CD14-positive monocyte (primary cell): ENCODE data around the gene CREB1. TPM values are rescaled to one million over a fixed set of nuclear protein-coding genes. Genes with fewer than 3 reads are reported as not detected.

Source experiments
- DNase-seq, 3 donors: peaks; one replicate each; pipeline ENCODE4 v3.0.0-alpha.2; 2011 to 2022
- H2AFZ ChIP-seq: 2 replicates; pipeline ENCODE4 v1.6.0; 2012; ENCODE audit warnings: mild to moderate bottlenecking, low read depth, low read length, inconsistent platforms; ENCODE audit not compliant: insufficient read depth, poor library complexity, severe bottlenecking
- H3K27ac ChIP-seq, 2 donors: 1 replicate in 1 of 2; 2 replicates in 1 of 2; pipeline ENCODE4 v1.5.1; 2012 to 2013; ENCODE audit warnings: low read length in 2 of 2, control low read depth in 1 of 2, inconsistent platforms in 1 of 2, low read depth in 1 of 2, mild to moderate bottlenecking in 1 of 2
- H3K27me3 ChIP-seq, 2 donors: one replicate each; pipeline versions ENCODE4 v1.6.0 to v1.6.1; 2011 to 2013; ENCODE audit warnings: low read length in 2 of 2; ENCODE audit not compliant: control insufficient read depth in 2 of 2, insufficient read depth in 2 of 2
- H3K36me3 ChIP-seq, 2 donors: replicated peaks in 1 of 2; 1 replicate in 1 of 2; 2 replicates in 1 of 2; pipeline versions ENCODE4 v1.5.1 to v1.6.1; 2012 to 2013; ENCODE audit warnings: low read length in 2 of 2, control low read depth in 1 of 2, inconsistent platforms in 1 of 2, mild to moderate bottlenecking in 1 of 2; ENCODE audit not compliant: insufficient read depth in 2 of 2, control insufficient read depth in 1 of 2
- H3K4me1 ChIP-seq, 2 donors: 1 replicate in 1 of 2; 2 replicates in 1 of 2; pipeline versions ENCODE4 v1.5.1 to v1.6.1; 2012 to 2013; ENCODE audit warnings: low read length in 2 of 2, control low read depth in 1 of 2, inconsistent platforms in 1 of 2, mild to moderate bottlenecking in 1 of 2, moderate library complexity in 1 of 2; ENCODE audit not compliant: insufficient read depth in 2 of 2, control insufficient read depth in 1 of 2
- H3K4me2 ChIP-seq: replicated peaks from 2 replicates; pipeline ENCODE3; 2012; ENCODE audit warnings: low read length, moderate library complexity, mild to moderate bottlenecking; ENCODE audit not compliant: poor library complexity, severe bottlenecking; ENCODE audit errors: extremely low read depth
- H3K4me3 ChIP-seq, 3 experiments: fragments of 200-600 bp in 1 of 3; sonication (generic) in 1 of 3; replicated peaks in 1 of 3; 1 replicate in 2 of 3; 2 replicates in 1 of 3; pipeline ENCODE4 v1.5.1; 2011 to 2013; ENCODE audit warnings: low read length in 3 of 3, mild to moderate bottlenecking in 3 of 3, control low read depth in 2 of 3, low read depth in 2 of 3, inconsistent platforms in 1 of 3, moderate library complexity in 1 of 3
- H3K79me2 ChIP-seq: 2 replicates; pipeline ENCODE4 v1.6.0; 2012; ENCODE audit warnings: mild to moderate bottlenecking, control low read depth, inconsistent platforms, low read length, moderate library complexity; ENCODE audit not compliant: insufficient read depth
- H3K9ac ChIP-seq: 2 replicates; pipeline ENCODE4 v1.6.0; 2017; ENCODE audit warnings: low read length, mild to moderate bottlenecking; ENCODE audit not compliant: insufficient read depth, poor library complexity, severe bottlenecking
- H3K9me3 ChIP-seq, 2 donors: replicated peaks in 1 of 2; 1 replicate in 1 of 2; 2 replicates in 1 of 2; pipeline versions ENCODE4 v1.5.1 to v1.6.1; 2012 to 2013; ENCODE audit warnings: low read length in 2 of 2, control low read depth in 1 of 2; ENCODE audit not compliant: control insufficient read depth in 1 of 2, insufficient read depth in 1 of 2
- H4K20me1 ChIP-seq: 2 replicates; pipeline ENCODE4 v1.6.0; 2012; ENCODE audit warnings: mild to moderate bottlenecking, low read length, control low read depth, moderate library complexity; ENCODE audit not compliant: insufficient read depth
- H3K27ac Mint-ChIP-seq, 7 donors: one replicate each; pipeline ENCODE4 v1.8.0; 2020; ENCODE audit warnings: mild to moderate bottlenecking in 7 of 7, mixed read lengths in 7 of 7, moderate library complexity in 6 of 7, inconsistent platforms in 2 of 7
- H3K27me3 Mint-ChIP-seq, 3 donors: one replicate each; pipeline ENCODE4 v1.8.0; 2021 to 2022; ENCODE audit warnings: low read depth in 3 of 3, mild to moderate bottlenecking in 3 of 3, mixed read lengths in 3 of 3, moderate library complexity in 3 of 3, inconsistent platforms in 1 of 3
- H3K36me3 Mint-ChIP-seq, 2 donors: one replicate each; pipeline ENCODE4 v1.8.0; 2020; ENCODE audit warnings: mixed read lengths in 2 of 2, inconsistent platforms in 1 of 2, mild to moderate bottlenecking in 1 of 2
- H3K4me1 Mint-ChIP-seq: one replicate; pipeline ENCODE4 v1.8.0; 2020; ENCODE audit warnings: mild to moderate bottlenecking, mixed read lengths
- H3K4me3 Mint-ChIP-seq, 2 donors: one replicate each; pipeline ENCODE4 v1.8.0; 2020; ENCODE audit warnings: mild to moderate bottlenecking in 2 of 2, mixed read lengths in 2 of 2, moderate library complexity in 1 of 2
- H3K9me3 Mint-ChIP-seq, 7 donors: one replicate each; pipeline ENCODE4 v1.8.0; 2020 to 2022; ENCODE audit warnings: mixed read lengths in 7 of 7, mild to moderate bottlenecking in 6 of 7, moderate library complexity in 6 of 7, inconsistent platforms in 2 of 7
- CTCF ChIP-seq: fragments of 200-600 bp; IDR thresholded peaks from one replicate; pipeline ENCODE4 v1.8.0; 2022; ENCODE audit warnings: antibody characterized with exemption, mild to moderate bottlenecking
- WGBS: methylation state at CpG from one replicate; pipeline ENCODE4 v1.1.5; 2013; ENCODE audit warnings: missing lambda C conversion rate; ENCODE audit not compliant: insufficient coverage; 5-methylcytosine and 5-hydroxymethylcytosine counted together
- intact Hi-C, 2 donors: fragments of 100-400 bp; cut with micrococcal nuclease; formaldehyde crosslinking; loops; one replicate each; pipeline versions ENCODE4 v1.15.0 to v1.15.1; 2023
- polyA plus RNA-seq, 3 donors: library from polyadenylated mRNA; depleted of rRNA in 1 of 3; unstranded in 2 of 3; stranded (reverse) in 1 of 3; fragments of 300-500 nt in 2 of 3; fragments of >200 nt in 1 of 3; fragmentation: Illumina TruSeq in 2 of 3; gene quantifications; 1 replicate in 2 of 3; 2 replicates in 1 of 3; pipeline ENCODE4 v1.2.3, GENCODE V29; 2012 to 2021

The CREB1 gene
- polyA plus RNA-seq, 3 donors: 43.3 to 60.5 (median 55.2) TPM

- DNase-seq: peak; percentile 84 to 93 (median 93)
- peak overlapping the region; percentile 45 for H3K9ac ChIP-seq
- no peaks in the 10 kb centered on the region for H3K27me3 ChIP-seq
- H3K4me3 ChIP-seq: peak overlapping the region in 1 of 3 experiments; percentile 33
- no peaks in the 10 kb centered on the region for H3K9me3 ChIP-seq
- Mint-ChIP-seq H3K4me3 (peak overlapping the region in 1 of 2 donors; percentile 68), H3K27ac (peak overlapping the region; percentile 95 to 100 (median 98)), H3K4me1 (peaks cover 46% of the 10 kb centered on the region), H3K27me3 (no peaks in the 10 kb centered on the region), H3K9me3 (peaks cover 0 to 3% (median 0%) of the 10 kb centered on the region in 7 donors), H3K36me3 (no peaks in the 10 kb centered on the region)
- TF ChIP-seq CTCF: no peak
- H3K79me2 ChIP-seq: no peaks in the 10 kb centered on the region
- peak overlapping the region; percentile 54 for H3K4me2 ChIP-seq
- H3K27ac ChIP-seq: peak overlapping the region; percentile 69 to 94
- peaks cover 49 to 56% of the 10 kb centered on the region in 2 donors for H3K4me1 ChIP-seq
- H3K36me3 ChIP-seq: no peaks in the 10 kb centered on the region
- H4K20me1 ChIP-seq: no peaks in the 10 kb centered on the region
- intact Hi-C loops: no loop called here
- no peak overlapping the region for H2AFZ ChIP-seq
- 71% methylated on average over 4 of the region's 8 CpGs for WGBS
Measured at GRCh38 chr2:207632575-207633493, 103.1 kb downstream of the CREB1 start.

- Histone ChIP-seq H3K79me2 (no peaks in the 10 kb centered on the region), H3K36me3 (no peaks in the 10 kb centered on the region), H3K4me2 (peak overlapping the region; percentile 54), H3K9me3 (no peaks in the 10 kb centered on the region), H4K20me1 (no peaks in the 10 kb centered on the region), H3K9ac (peak overlapping the region; percentile 45), H2AFZ (no peak overlapping the region), H3K4me3 (peak overlapping the region in 1 of 3 experiments; percentile 33), H3K27ac (peak overlapping the region; percentile 69 to 94), H3K4me1 (peaks cover 49 to 56% of the 10 kb centered on the region in 2 donors), H3K27me3 (no peaks in the 10 kb centered on the region)
- no peak for TF ChIP-seq CTCF
- H3K36me3 Mint-ChIP-seq: no peaks in the 10 kb centered on the region
- H3K9me3 Mint-ChIP-seq: peaks cover 0 to 3% (median 0%) of the 10 kb centered on the region in 7 donors
- H3K4me1 Mint-ChIP-seq: peaks cover 46% of the 10 kb centered on the region
- intact Hi-C loops: no loop called here
- H3K4me3 Mint-ChIP-seq: no peak overlapping the region
- peak overlapping the region; percentile 95 to 100 (median 98) for H3K27ac Mint-ChIP-seq
- WGBS: no CpG with 5 or more reads among the region's 3 CpGs
- DNase-seq: no peak
- H3K27me3 Mint-ChIP-seq: no peaks in the 10 kb centered on the region
Measured at GRCh38 chr2:207633686-207634085, 103.9 kb downstream of the CREB1 start.
